HEK293 (cell line): Measurements from ENCODE around the gene CLDN7.

Experiments used
- CTCF ChIA-PET: fragments of 350-600 bp; formaldehyde crosslinking; extraction: SDS; loops from one replicate; lab custom pipeline; 2021; ENCODE audit warnings: antibody characterized with exemption; lab: Yijun Ruan, JAX
- POLR2A ChIA-PET: fragments of 300-600 bp; formaldehyde crosslinking; extraction: SDS; loops from one replicate; lab custom pipeline; 2020; ENCODE audit warnings: antibody characterized with exemption, inconsistent platforms; lab: Yijun Ruan, JAX
- H3K27ac ChIP-seq: fragments of 200-500 bp; sonication (Bioruptor generic); 2 replicates; pipeline ENCODE4 v1.5.1; 2014; ENCODE audit warnings: low read depth, low read length, control low read depth, inconsistent platforms; ENCODE audit errors: extremely low read depth
- H3K36me3 ChIP-seq, 2 experiments: fragments of 200-500 bp in 1 of 2; sonication (Bioruptor generic) in 1 of 2; 1 replicate in 1 of 2; 2 replicates in 1 of 2; pipeline ENCODE4 v1.5.1; 2014 to 2017; ENCODE audit warnings: inconsistent platforms in 2 of 2, low read length in 2 of 2; ENCODE audit not compliant: control insufficient read depth in 2 of 2, insufficient read depth in 1 of 2
- H3K4me1 ChIP-seq: fragments of 200-500 bp; sonication (Bioruptor generic); 2 replicates; pipeline ENCODE4 v1.5.1; 2014; ENCODE audit warnings: mild to moderate bottlenecking, low read length, inconsistent platforms; ENCODE audit not compliant: control insufficient read depth, insufficient read depth
- H3K4me3 ChIP-seq: 2 replicates; pipeline ENCODE4 v1.5.1; 2011; ENCODE audit warnings: low read depth, mild to moderate bottlenecking, control low read depth, low read length, moderate library complexity
- H3K9me3 ChIP-seq: fragments of 200-500 bp; sonication (Bioruptor generic); 2 replicates; pipeline ENCODE4 v1.5.1; 2014; ENCODE audit warnings: low read depth, low read length, inconsistent platforms; ENCODE audit not compliant: control insufficient read depth, insufficient read depth
- KLF1 ChIP-seq: fragments of 450-650 bp; formaldehyde crosslinking; IDR thresholded peaks from 2 replicates; pipeline ENCODE4 v1.5.1; 2016; ENCODE audit warnings: missing biosample characterization, missing genetic modification characterization
- KLF10 ChIP-seq: fragments of 450-650 bp; IDR thresholded peaks from 2 replicates; pipeline ENCODE4 v1.5.1; 2018; ENCODE audit warnings: missing biosample characterization, mild to moderate bottlenecking, missing genetic modification characterization
- KLF7 ChIP-seq: fragments of 450-650 bp; formaldehyde crosslinking; IDR thresholded peaks from 2 replicates; pipeline ENCODE4 v1.5.1; 2016; ENCODE audit warnings: missing biosample characterization, missing genetic modification characterization, borderline replicate concordance
- KLF8 ChIP-seq: fragments of 450-650 bp; formaldehyde crosslinking; IDR thresholded peaks from 2 replicates; pipeline ENCODE4 v1.5.1; 2016; ENCODE audit warnings: missing biosample characterization, missing genetic modification characterization
- KLF9 ChIP-seq: fragments of 450-650 bp; formaldehyde crosslinking; IDR thresholded peaks from 2 replicates; pipeline ENCODE4 v1.5.1; 2016; ENCODE audit warnings: missing biosample characterization, missing genetic modification characterization, low read depth
- REST ChIP-seq: fragments of 450-650 bp; formaldehyde crosslinking; IDR thresholded peaks from 2 replicates; pipeline ENCODE4 v1.5.1; 2016; ENCODE audit warnings: missing biosample characterization, missing genetic modification characterization
- SP7 ChIP-seq: fragments of 450-650 bp; formaldehyde crosslinking; IDR thresholded peaks from 2 replicates; pipeline ENCODE4 v1.5.1; 2016; ENCODE audit warnings: missing biosample characterization, missing genetic modification characterization
- TCF7L2 ChIP-seq: IDR thresholded peaks from 2 replicates; pipeline ENCODE4 v1.6.1; 2011; ENCODE audit warnings: low read depth, mild to moderate bottlenecking, inconsistent platforms, low read length, moderate library complexity, borderline replicate concordance
- ZBTB17 ChIP-seq: fragments of 450-650 bp; formaldehyde crosslinking; IDR thresholded peaks from 2 replicates; pipeline ENCODE4 v1.5.1; 2016; ENCODE audit warnings: missing biosample characterization, missing genetic modification characterization
- ZEB2 ChIP-seq: fragments of 450-650 bp; formaldehyde crosslinking; IDR thresholded peaks from 2 replicates; pipeline ENCODE4 v1.5.1; 2016; ENCODE audit warnings: missing biosample characterization, missing genetic modification characterization
- ZFHX2 ChIP-seq: fragments of 450-650 bp; formaldehyde crosslinking; conservative IDR thresholded peaks from 2 replicates; pipeline ENCODE4 v1.5.1; 2016; ENCODE audit warnings: missing biosample characterization, missing genetic modification characterization
- ZFP69B ChIP-seq: fragments of 450-650 bp; formaldehyde crosslinking; IDR thresholded peaks from 2 replicates; pipeline ENCODE4 v1.5.1; 2016; ENCODE audit warnings: missing biosample characterization, missing genetic modification characterization
- ZNF112 ChIP-seq: fragments of 450-650 bp; formaldehyde crosslinking; IDR thresholded peaks from 2 replicates; pipeline ENCODE4 v1.5.0; 2017; ENCODE audit warnings: missing biosample characterization, missing genetic modification characterization
- ZNF18 ChIP-seq: fragments of 450-650 bp; formaldehyde crosslinking; IDR thresholded peaks from 2 replicates; pipeline ENCODE4 v1.5.1; 2016; ENCODE audit warnings: missing biosample characterization, missing genetic modification characterization
- ZNF19 ChIP-seq: fragments of 450-650 bp; formaldehyde crosslinking; IDR thresholded peaks from 2 replicates; pipeline ENCODE4; 2016; ENCODE audit warnings: missing biosample characterization, missing genetic modification characterization, low read depth
- ZNF202 ChIP-seq: fragments of 450-650 bp; formaldehyde crosslinking; IDR thresholded peaks from 2 replicates; pipeline ENCODE4 v1.5.1; 2016; ENCODE audit warnings: missing biosample characterization, missing genetic modification characterization, borderline replicate concordance
- ZNF239 ChIP-seq: fragments of 450-650 bp; formaldehyde crosslinking; IDR thresholded peaks from 2 replicates; pipeline ENCODE4 v1.5.1; 2016; ENCODE audit warnings: missing biosample characterization, missing genetic modification characterization
- ZNF48 ChIP-seq: fragments of 450-650 bp; formaldehyde crosslinking; IDR thresholded peaks from 2 replicates; pipeline ENCODE4 v1.5.1; 2016; ENCODE audit warnings: missing biosample characterization, missing genetic modification characterization
- ZNF654 ChIP-seq: fragments of 450-650 bp; formaldehyde crosslinking; IDR thresholded peaks from 2 replicates; pipeline ENCODE4 v1.5.1; 2016; ENCODE audit warnings: low read depth, missing biosample characterization, missing genetic modification characterization
- ZNF660 ChIP-seq: fragments of 450-650 bp; IDR thresholded peaks from 2 replicates; pipeline ENCODE4 v1.5.1; 2018; ENCODE audit warnings: missing biosample characterization, mild to moderate bottlenecking, missing genetic modification characterization
- ZNF677 ChIP-seq: fragments of 450-650 bp; IDR thresholded peaks from 2 replicates; pipeline ENCODE4 v1.5.0; 2018; ENCODE audit warnings: missing biosample characterization, mild to moderate bottlenecking, missing genetic modification characterization, moderate library complexity
- ZNF785 ChIP-seq: fragments of 450-650 bp; formaldehyde crosslinking; IDR thresholded peaks from 2 replicates; pipeline ENCODE4 v1.5.1; 2016; ENCODE audit warnings: missing biosample characterization, missing genetic modification characterization
- TF ChIP-seq, protein P1 (sequence below): fragments of 450-650 bp; formaldehyde crosslinking; IDR thresholded peaks from 2 replicates; pipeline ENCODE4 v1.5.1; 2017; ENCODE audit warnings: missing biosample characterization, missing genetic modification characterization
- TF ChIP-seq, protein P2 (sequence below): fragments of 450-650 bp; formaldehyde crosslinking; IDR thresholded peaks from 2 replicates; pipeline ENCODE4 v1.5.1; 2017; ENCODE audit warnings: missing biosample characterization, mild to moderate bottlenecking, missing genetic modification characterization, moderate library complexity
- TF ChIP-seq, protein P3 (sequence below): fragments of 450-650 bp; formaldehyde crosslinking; conservative IDR thresholded peaks from 2 replicates; pipeline ENCODE4 v1.5.1; 2016; ENCODE audit warnings: low read depth, missing biosample characterization, missing genetic modification characterization

The CLDN7 gene

GRCh38 chr17:7258731-7259554, 3.3 kb downstream of the CLDN7 start (continued):
- TF ChIP-seq ZNF654 (tag by site-specific recombination), result no peak
- TF ChIP-seq KLF8, result no peak
- TF ChIP-seq KLF7, result peak; percentile 81
- TF ChIP-seq KLF9 (tag by site-specific recombination), result peak; percentile 61; the same call in 1 of the 2 replicates
- TF ChIP-seq ZFHX2 (tag by site-specific recombination), result peak; percentile 89
- no peak for TF ChIP-seq ZFP69B (tag by site-specific recombination)
- peak; percentile 47; the same call in 1 of the 2 replicates for TF ChIP-seq ZEB2
- peak; percentile 64 for TF ChIP-seq KLF1 (tag by site-specific recombination)
- peak; percentile 75 for TF ChIP-seq KLF10 (tag by site-specific recombination)
- TF ChIP-seq, protein P1, sequence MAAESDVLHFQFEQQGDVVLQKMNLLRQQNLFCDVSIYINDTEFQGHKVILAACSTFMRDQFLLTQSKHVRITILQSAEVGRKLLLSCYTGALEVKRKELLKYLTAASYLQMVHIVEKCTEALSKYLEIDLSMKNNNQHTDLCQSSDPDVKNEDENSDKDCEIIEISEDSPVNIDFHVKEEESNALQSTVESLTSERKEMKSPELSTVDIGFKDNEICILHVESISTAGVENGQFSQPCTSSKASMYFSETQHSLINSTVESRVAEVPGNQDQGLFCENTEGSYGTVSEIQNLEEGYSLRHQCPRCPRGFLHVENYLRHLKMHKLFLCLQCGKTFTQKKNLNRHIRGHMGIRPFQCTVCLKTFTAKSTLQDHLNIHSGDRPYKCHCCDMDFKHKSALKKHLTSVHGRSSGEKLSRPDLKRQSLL (tag by site-specific recombination), result peak; percentile 68
- TF ChIP-seq ZNF660 (tag by site-specific recombination), result peak; percentile 82
- no peak for TF ChIP-seq ZNF202 (tag by site-specific recombination)
- peak; percentile 40; the same call in 1 of the 2 replicates for TF ChIP-seq ZBTB17 (tag by site-specific recombination)
- TF ChIP-seq SP7, result peak; percentile 47; the same call in 1 of the 2 replicates
- TF ChIP-seq, protein P2, sequence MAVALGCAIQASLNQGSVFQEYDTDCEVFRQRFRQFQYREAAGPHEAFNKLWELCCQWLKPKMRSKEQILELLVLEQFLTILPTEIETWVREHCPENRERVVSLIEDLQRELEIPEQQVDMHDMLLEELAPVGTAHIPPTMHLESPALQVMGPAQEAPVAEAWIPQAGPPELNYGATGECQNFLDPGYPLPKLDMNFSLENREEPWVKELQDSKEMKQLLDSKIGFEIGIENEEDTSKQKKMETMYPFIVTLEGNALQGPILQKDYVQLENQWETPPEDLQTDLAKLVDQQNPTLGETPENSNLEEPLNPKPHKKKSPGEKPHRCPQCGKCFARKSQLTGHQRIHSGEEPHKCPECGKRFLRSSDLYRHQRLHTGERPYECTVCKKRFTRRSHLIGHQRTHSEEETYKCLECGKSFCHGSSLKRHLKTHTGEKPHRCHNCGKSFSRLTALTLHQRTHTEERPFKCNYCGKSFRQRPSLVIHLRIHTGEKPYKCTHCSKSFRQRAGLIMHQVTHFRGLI (tag by site-specific recombination), result no peak
- TF ChIP-seq, all 188 proteins: peak for 15

DNA sequence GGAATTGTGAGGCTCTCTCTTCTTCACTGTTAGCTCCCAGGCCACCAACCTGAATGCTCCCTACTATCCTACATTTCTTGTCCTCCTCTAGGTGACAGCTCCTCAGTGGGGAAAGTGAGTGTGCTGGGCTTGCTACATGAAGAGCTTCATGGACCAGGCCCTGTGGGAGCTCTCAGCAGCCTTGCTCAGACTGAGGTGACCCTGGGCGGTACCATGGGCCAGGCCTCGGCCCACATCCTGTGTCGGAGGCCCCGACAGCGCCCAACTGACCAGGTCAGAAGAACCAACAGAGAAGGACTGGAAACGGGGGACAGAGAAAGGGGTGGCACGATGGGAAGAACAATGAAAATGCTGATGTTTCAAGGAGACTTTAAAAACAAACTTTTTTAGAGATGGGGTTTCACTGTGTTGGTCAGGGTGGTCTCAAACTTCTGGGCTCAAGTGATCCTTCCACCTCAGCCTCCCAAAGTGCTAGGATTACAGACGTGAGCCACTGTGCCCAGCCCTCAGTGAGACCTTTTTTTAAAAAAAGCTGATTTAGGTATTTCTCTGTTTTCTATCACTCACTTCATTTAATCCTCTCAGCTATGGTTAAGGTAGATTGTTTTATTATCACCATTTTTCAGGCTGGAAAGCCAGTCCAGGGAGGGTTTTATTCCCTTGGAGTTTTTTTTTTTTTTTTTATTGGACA, 5.4 kb downstream of the CLDN7 start:
- ChIA-PET CTCF (no interaction called here), POLR2A (interaction anchor here (0.6 to 1.7 kb wide), 6 partner anchors 9 to 41 kb away, joined by 3 to 7 read pairs (median 5); partner anchors contain the start of genes ACADVL, DLG4 and PHF23)
- Histone ChIP-seq H3K36me3 (peaks cover 41 to 74% of the 10 kb centered on the region in 2 experiments), H3K27ac (no peak overlapping the region), H3K4me3 (no peak overlapping the region), H3K9me3 (no peaks in the 10 kb centered on the region), H3K4me1 (0 out of 2 replicates have a peak, but pooled peaks cover 3% of the 10 kb centered on the region)
- no peak for TF ChIP-seq TCF7L2
- TF ChIP-seq, protein P3, sequence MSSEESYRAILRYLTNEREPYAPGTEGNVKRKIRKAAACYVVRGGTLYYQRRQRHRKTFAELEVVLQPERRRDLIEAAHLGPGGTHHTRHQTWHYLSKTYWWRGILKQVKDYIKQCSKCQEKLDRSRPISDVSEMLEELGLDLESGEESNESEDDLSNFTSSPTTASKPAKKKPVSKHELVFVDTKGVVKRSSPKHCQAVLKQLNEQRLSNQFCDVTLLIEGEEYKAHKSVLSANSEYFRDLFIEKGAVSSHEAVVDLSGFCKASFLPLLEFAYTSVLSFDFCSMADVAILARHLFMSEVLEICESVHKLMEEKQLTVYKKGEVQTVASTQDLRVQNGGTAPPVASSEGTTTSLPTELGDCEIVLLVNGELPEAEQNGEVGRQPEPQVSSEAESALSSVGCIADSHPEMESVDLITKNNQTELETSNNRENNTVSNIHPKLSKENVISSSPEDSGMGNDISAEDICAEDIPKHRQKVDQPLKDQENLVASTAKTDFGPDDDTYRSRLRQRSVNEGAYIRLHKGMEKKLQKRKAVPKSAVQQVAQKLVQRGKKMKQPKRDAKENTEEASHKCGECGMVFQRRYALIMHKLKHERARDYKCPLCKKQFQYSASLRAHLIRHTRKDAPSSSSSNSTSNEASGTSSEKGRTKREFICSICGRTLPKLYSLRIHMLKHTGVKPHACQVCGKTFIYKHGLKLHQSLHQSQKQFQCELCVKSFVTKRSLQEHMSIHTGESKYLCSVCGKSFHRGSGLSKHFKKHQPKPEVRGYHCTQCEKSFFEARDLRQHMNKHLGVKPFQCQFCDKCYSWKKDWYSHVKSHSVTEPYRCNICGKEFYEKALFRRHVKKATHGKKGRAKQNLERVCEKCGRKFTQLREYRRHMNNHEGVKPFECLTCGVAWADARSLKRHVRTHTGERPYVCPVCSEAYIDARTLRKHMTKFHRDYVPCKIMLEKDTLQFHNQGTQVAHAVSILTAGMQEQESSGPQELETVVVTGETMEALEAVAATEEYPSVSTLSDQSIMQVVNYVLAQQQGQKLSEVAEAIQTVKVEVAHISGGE (tag by site-specific recombination), result no peak
- TF ChIP-seq ZNF239 (tag by site-specific recombination), result no peak
- no peak for TF ChIP-seq REST (tag by site-specific recombination)
- TF ChIP-seq ZNF18 (tag by site-specific recombination), result no peak
- no peak for TF ChIP-seq ZNF19 (tag by site-specific recombination)
- TF ChIP-seq ZNF677 (tag by site-specific recombination), result no peak
- TF ChIP-seq ZNF785 (tag by site-specific recombination), result no peak
- TF ChIP-seq ZNF112 (tag by site-specific recombination), result no peak
- TF ChIP-seq ZNF48 (tag by site-specific recombination), result no peak
